SH-SY5Y (cell line): Measurements from ENCODE around the gene SUPT6H.

Source experiments
- GATA2 ChIP-seq: IDR thresholded peaks from 2 replicates; pipeline ENCODE4 v1.6.1; 2011; ENCODE audit warnings: mild to moderate bottlenecking, low read depth, low read length
- GATA3 ChIP-seq: IDR thresholded peaks from 2 replicates; pipeline ENCODE4 v1.6.1; 2011; ENCODE audit warnings: low read depth, mild to moderate bottlenecking, low read length, moderate library complexity

DNA sequence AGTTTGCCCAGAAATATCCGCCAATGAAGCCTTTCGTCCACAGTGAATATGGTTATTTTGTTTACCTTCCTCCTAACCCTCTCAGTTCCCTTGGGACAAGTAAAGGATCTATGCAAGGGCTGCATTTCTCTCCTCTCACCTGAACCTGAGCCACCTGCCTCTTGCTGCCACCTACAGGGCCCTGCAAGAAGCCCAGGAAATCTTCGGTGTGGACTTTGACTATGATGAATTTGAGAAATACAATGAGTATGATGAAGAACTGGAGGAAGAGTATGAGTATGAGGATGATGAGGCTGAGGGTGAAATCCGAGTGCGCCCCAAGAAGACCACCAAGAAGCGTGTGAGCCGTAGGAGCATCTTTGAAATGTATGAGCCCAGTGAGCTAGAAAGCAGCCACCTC is 14.0 kb downstream of the SUPT6H start:
- TF ChIP-seq GATA2 (no peak), GATA3 (no peak)
